HG03159 (cell line): Measurements from ENCODE around the gene MDFIC.
A peak's percentile ranks its signal among the peaks of the same experiment; 100 is the strongest.

Experiments
- ATAC-seq: cut with Tn5 transposase; IDR thresholded peaks from one replicate; pipeline ENCODE4 v1.9.1; 2021; ENCODE audit warnings: mild to moderate bottlenecking, moderate library complexity; ENCODE audit not compliant: unreplicated experiment

MDFIC gene

GRCh38 chr7:114924038-114924712, 2.3 kb downstream of the MDFIC start:
- no peak for ATAC-seq

GRCh38 chr7:114925434-114925833, 3.5 kb downstream of the MDFIC start:
- no peak for ATAC-seq

- no peak for ATAC-seq
Observed at GRCh38 chr7:114928060-114928459, 6.2 kb downstream of the MDFIC start.

GRCh38 chr7:114929570-114929969, 7.7 kb downstream of the MDFIC start:
- no peak for ATAC-seq

GRCh38 chr7:114930107-114930661, 8.3 kb downstream of the MDFIC start:
- ATAC-seq: no peak

- ATAC-seq: peak; percentile 59
Observed at GRCh38 chr7:114930829-114931655, 9.1 kb downstream of the MDFIC start.

- ATAC-seq: peak; percentile 82
Observed at GRCh38 chr7:114931656-114932011, 9.7 kb downstream of the MDFIC start.

GRCh38 chr7:114932991-114933390, 11.1 kb downstream of the MDFIC start:
- ATAC-seq: no peak

GRCh38 chr7:114933658-114934057, 11.8 kb downstream of the MDFIC start:
- no peak for ATAC-seq

- ATAC-seq: no peak
Observed at GRCh38 chr7:114934086-114934485, 12.2 kb downstream of the MDFIC start.

GRCh38 chr7:114934713-114935112, 12.8 kb downstream of the MDFIC start:
- no peak for ATAC-seq

- no peak for ATAC-seq
Observed at GRCh38 chr7:114936471-114936870, 14.6 kb downstream of the MDFIC start.

- ATAC-seq: no peak
Observed at GRCh38 chr7:114937446-114937845, 15.6 kb downstream of the MDFIC start.

GRCh38 chr7:114938785-114939184, 16.9 kb downstream of the MDFIC start:
- no peak for ATAC-seq

- ATAC-seq: peak; percentile 43
Observed at GRCh38 chr7:114939484-114940097, 17.7 kb downstream of the MDFIC start.

- ATAC-seq: no peak
Observed at GRCh38 chr7:114940220-114940619, 18.3 kb downstream of the MDFIC start.

GRCh38 chr7:114941692-114942091, 19.8 kb downstream of the MDFIC start:
- ATAC-seq: no peak

GRCh38 chr7:114942446-114943175, 20.7 kb downstream of the MDFIC start:
- ATAC-seq: peak; percentile 64

- no peak for ATAC-seq
Observed at GRCh38 chr7:114943530-114943929, 21.6 kb downstream of the MDFIC start.

- ATAC-seq: no peak
Observed at GRCh38 chr7:114943953-114944744, 22.3 kb downstream of the MDFIC start.
